Adrenal gland (tissue), 12 donors: ENCODE data around the gene RASSF10. TPM values are rescaled to one million over a fixed set of nuclear protein-coding genes. Genes with fewer than 3 reads are reported as not detected.
A peak's percentile ranks its signal among the peaks of the same experiment; 100 is the strongest.

Source experiments
- DNase-seq, 7 donors: peaks; one replicate each; pipeline ENCODE4 v3.0.0-alpha.2; 2019 to 2020
- H3K27ac ChIP-seq, 5 donors: fragments of 200-600 bp; sonication (generic) in 4 of 5; 1 replicate in 3 of 5; 2 replicates in 2 of 5; pipeline versions ENCODE4 v1.5.1 to v1.8.0; 2016 to 2020; ENCODE audit warnings: mild to moderate bottlenecking in 1 of 5
- H3K27me3 ChIP-seq: fragments of 200-600 bp; 2 replicates; pipeline ENCODE4 v1.8.0; 2021
- H3K36me3 ChIP-seq, 2 donors: fragments of 200-600 bp; replicated peaks in 1 of 2; 1 replicate in 1 of 2; 2 replicates in 1 of 2; pipeline versions ENCODE4 v1.5.1 to v1.8.0; 2018 to 2022
- H3K4me1 ChIP-seq, 2 donors: fragments of 200-600 bp; replicated peaks in 1 of 2; 1 replicate in 1 of 2; 2 replicates in 1 of 2; pipeline versions ENCODE4 v1.5.1 to v1.8.0; 2018 to 2021
- H3K4me3 ChIP-seq, 4 donors: fragments of 200-600 bp; sonication (generic) in 3 of 4; one replicate each; pipeline ENCODE4 v1.5.1; 2016 to 2018
- H3K9me3 ChIP-seq, 3 donors: fragments of 200-600 bp; sonication (generic) in 1 of 3; replicated peaks in 1 of 3; 1 replicate in 2 of 3; 2 replicates in 1 of 3; pipeline versions ENCODE4 v1.5.1 to v1.8.0; 2016 to 2021
- CTCF ChIP-seq, 6 experiments: fragments of 450-650 bp in 4 of 6; fragments of 200-600 bp in 2 of 6; sonication (generic) in 1 of 6; IDR thresholded peaks; 1 replicate in 5 of 6; 2 replicates in 1 of 6; pipeline versions ENCODE4 v1.5.1 to v1.8.0; 2016 to 2021; ENCODE audit warnings: antibody characterized with exemption in 6 of 6, mild to moderate bottlenecking in 2 of 6, moderate library complexity in 1 of 6
- POLR2A ChIP-seq, 2 donors: fragments of 450-650 bp; IDR thresholded peaks; one replicate each; pipeline ENCODE4 v1.6.1; 2017; ENCODE audit warnings: antibody characterized with exemption in 2 of 2, mild to moderate bottlenecking in 2 of 2, moderate library complexity in 1 of 2
- WGBS, 4 donors: extraction: QIAGEN DNeasy Blood & Tissue Kit in 2 of 4; methylation state at CpG; one replicate each; pipeline versions ENCODE4 v1.1.5 to v1.1.7; 2013 to 2017; 5-methylcytosine and 5-hydroxymethylcytosine counted together
- intact Hi-C, 2 donors: fragments of 100-400 bp; cut with DNase I; formaldehyde crosslinking; loops; one replicate each; pipeline versions ENCODE4 v1.14.1 to v1.15.0; 2022 to 2023
- polyA plus RNA-seq, 3 donors: library from polyadenylated mRNA; stranded (reverse); fragments of 200-250 nt in 2 of 3; fragments of 350-450 nt in 1 of 3; fragmentation: Illumina TruSeq in 1 of 3; extraction: RNeasy Lipid Tissue Mini Kit (QIAGEN cat#74804) in 1 of 3; gene quantifications; one replicate each; pipeline ENCODE4 v1.2.3, GENCODE V29; 2013 to 2014
- total RNA-seq, 9 donors: library from RNA; depleted of rRNA in 4 of 9; stranded (reverse); fragments of >200 nt in 4 of 9; fragments of 120-200 nt in 1 of 9; fragmentation: NEBNext Ultra II Directional in 1 of 9; extraction: Animal tissue kit (Norgen Biotek cat#: 25700) in 1 of 9; gene quantifications; one replicate each; pipeline versions ENCODE4 v1.1.0 to v1.2.4, GENCODE V29; 2013 to 2023
- donor health status: healthy with polysubstance abuse.
- donor health status: Bipolar disorder and iron deficiency.
- donor health status: DM: yes; HTN: yes; CAD: no.
- donor health status: DM: no; HTN: no; CAD: no.
- donor health status: DM: no; HTN: no; CAD: no.
- donor health status: DM: yes; HTN: yes; CAD: no.

Gene RASSF10
- total and polyA plus RNA-seq, 12 donors, result 0.07 TPM; not detected in 11

GRCh38 chr11:13007182-13008060 lies 1.7 kb upstream of the RASSF10 start:
- no peak for DNase-seq
- H3K9me3 ChIP-seq, result no peaks in the 10 kb centered on the region
- WGBS, 4 donors, result 75 to 89% (median 77%) methylated on average over 4 of the region's 4 CpGs
- intact Hi-C loops, result no loop called here
- H3K36me3 ChIP-seq, result no peaks in the 10 kb centered on the region
- peaks cover 65% of the 10 kb centered on the region for H3K27me3 ChIP-seq
- TF ChIP-seq POLR2A (IDR thresholded peaks at IDR 0.05) (no peak), CTCF (IDR thresholded peaks at IDR 0.05) (no peak)
- no peak overlapping the region for H3K4me3 ChIP-seq
- peaks cover 4 to 21% of the 10 kb centered on the region in 2 donors for H3K4me1 ChIP-seq
- no peak overlapping the region for H3K27ac ChIP-seq

GRCh38 chr11:13008061-13008435 lies 1.1 kb upstream of the RASSF10 start:
- H3K27ac ChIP-seq, result no peak overlapping the region
- peaks cover 72% of the 10 kb centered on the region for H3K27me3 ChIP-seq
- TF ChIP-seq POLR2A (IDR thresholded peaks at IDR 0.05) (no peak), CTCF (IDR thresholded peaks at IDR 0.05) (no peak)
- DNase-seq, result no peak
- WGBS, 4 donors, result 51 to 91% (median 83%) methylated on average over 2 of the region's 2 CpGs
- intact Hi-C loops, result no loop called here
- H3K36me3 ChIP-seq, result no peaks in the 10 kb centered on the region
- no peak overlapping the region for H3K4me3 ChIP-seq
- H3K9me3 ChIP-seq, result no peaks in the 10 kb centered on the region
- H3K4me1 ChIP-seq, result peaks cover 4 to 21% of the 10 kb centered on the region in 2 donors

- peaks cover 79% of the 10 kb centered on the region for H3K27me3 ChIP-seq
- intact Hi-C loops, result no loop called here
- H3K4me3 ChIP-seq, result peak overlapping the region in 1 of 4 donors; percentile 11
- H3K9me3 ChIP-seq, result no peaks in the 10 kb centered on the region
- WGBS, 4 donors, result 1 to 7% (median 1%) methylated on average over 3 to 48 of the region's 48 CpGs; no CpG with 5 or more reads in 1 of the 4 donors
- DNase-seq, result no peak
- peaks cover 4 to 21% of the 10 kb centered on the region in 2 donors for H3K4me1 ChIP-seq
- H3K27ac ChIP-seq, result no peak overlapping the region
- H3K36me3 ChIP-seq, result no peaks in the 10 kb centered on the region
- TF ChIP-seq POLR2A (IDR thresholded peaks at IDR 0.05) (no peak), CTCF (IDR thresholded peaks at IDR 0.05) (no peak)
Measured at GRCh38 chr11:13009476-13009920, 382 bp downstream of the RASSF10 start.

- no peaks in the 10 kb centered on the region for H3K9me3 ChIP-seq
- H3K27me3 ChIP-seq, result peaks cover 79% of the 10 kb centered on the region
- no peaks in the 10 kb centered on the region for H3K36me3 ChIP-seq
- H3K4me3 ChIP-seq, result no peak overlapping the region
- DNase-seq, result no peak
- intact Hi-C loops, result no loop called here
- H3K27ac ChIP-seq, result no peak overlapping the region
- TF ChIP-seq POLR2A (IDR thresholded peaks at IDR 0.05) (no peak), CTCF (IDR thresholded peaks at IDR 0.05) (no peak)
- peaks cover 4 to 21% of the 10 kb centered on the region in 2 donors for H3K4me1 ChIP-seq
- 2 to 4% (median 2%) methylated on average over 38 to 94 of the region's 94 CpGs; no CpG with 5 or more reads in 1 of the 4 donors for WGBS, 4 donors
Measured at GRCh38 chr11:13009921-13010748, 1.0 kb downstream of the RASSF10 start.
